GM23338 (cell line): ENCODE data around the gene P2RX7. TPM values are rescaled to one million over a fixed set of nuclear protein-coding genes. Genes with fewer than 3 reads are reported as not detected.

Source experiments
- ATAC-seq: fragments of 200-7000 bp; cut with Tn5 transposase; 3 replicates; pipeline ENCODE4 v1.9.1; 2020
- DNase-seq: peaks from one replicate; pipeline ENCODE4 v3.0.0-alpha.2; 2015; ENCODE audit warnings: low spot score
- H2AFZ ChIP-seq: fragments of 200-600 bp; sonication (generic); 2 replicates; pipeline ENCODE4 v1.8.0; 2016; ENCODE audit warnings: antibody characterized with exemption, mild to moderate bottlenecking, moderate library complexity
- H3F3A ChIP-seq: fragments of 200-600 bp; sonication (generic); replicated peaks from 2 replicates; pipeline ENCODE4 v1.8.0; 2017; ENCODE audit warnings: antibody characterized with exemption, mixed run types, low read depth
- H3K27ac ChIP-seq: fragments of 200-600 bp; sonication (generic); 2 replicates; pipeline ENCODE4 v1.6.1; 2016; ENCODE audit warnings: low read depth
- H3K27me3 ChIP-seq: fragments of 200-600 bp; sonication (generic); 2 replicates; pipeline ENCODE4 v1.8.0; 2016; ENCODE audit warnings: mild to moderate bottlenecking, mixed run types, moderate library complexity; ENCODE audit not compliant: insufficient read depth
- H3K36me3 ChIP-seq: fragments of 200-600 bp; sonication (generic); 2 replicates; pipeline ENCODE4 v1.8.0; 2016; ENCODE audit warnings: mild to moderate bottlenecking; ENCODE audit not compliant: insufficient read depth
- H3K4me1 ChIP-seq: fragments of 200-600 bp; sonication (generic); 2 replicates; pipeline ENCODE4 v1.8.0; 2016; ENCODE audit warnings: mild to moderate bottlenecking, moderate library complexity; ENCODE audit not compliant: insufficient read depth
- H3K4me2 ChIP-seq: fragments of 200-600 bp; sonication (generic); 2 replicates; pipeline ENCODE4 v1.7.1; 2017; ENCODE audit warnings: mixed run types
- H3K4me3 ChIP-seq: fragments of 200-600 bp; sonication (generic); 2 replicates; pipeline ENCODE4 v1.6.1; 2016; ENCODE audit warnings: mixed run types
- H3K79me2 ChIP-seq: fragments of 200-600 bp; sonication (generic); replicated peaks from 2 replicates; pipeline ENCODE4 v1.8.0; 2017; ENCODE audit warnings: mild to moderate bottlenecking; ENCODE audit not compliant: insufficient read depth
- H3K9me2 ChIP-seq: fragments of 200-600 bp; sonication (generic); 2 replicates; pipeline ENCODE4 v1.8.0; 2017; ENCODE audit not compliant: insufficient read depth
- H4K20me1 ChIP-seq: fragments of 200-600 bp; sonication (generic); replicated peaks from 2 replicates; pipeline ENCODE4 v1.8.0; 2017; ENCODE audit warnings: mild to moderate bottlenecking; ENCODE audit not compliant: insufficient read depth
- H3K27ac Mint-ChIP-seq: 2 replicates; pipeline ENCODE4 v1.8.0; 2020; ENCODE audit warnings: inconsistent platforms, mild to moderate bottlenecking, moderate library complexity, mixed read lengths
- H3K27me3 Mint-ChIP-seq: 3 replicates; pipeline ENCODE4 v1.8.0; 2022; ENCODE audit warnings: low read depth, mild to moderate bottlenecking, moderate library complexity, mixed read lengths, inconsistent platforms; ENCODE audit not compliant: insufficient read depth, poor library complexity
- H3K36me3 Mint-ChIP-seq: 3 replicates; pipeline ENCODE4 v1.8.0; 2021; ENCODE audit warnings: low read depth, mild to moderate bottlenecking, inconsistent platforms, moderate library complexity, mixed read lengths
- H3K4me1 Mint-ChIP-seq: 3 replicates; pipeline ENCODE4 v1.8.0; 2020; ENCODE audit warnings: mild to moderate bottlenecking, inconsistent platforms, mixed read lengths
- H3K4me3 Mint-ChIP-seq: 3 replicates; pipeline ENCODE4 v1.8.0; 2021; ENCODE audit warnings: moderate library complexity, mild to moderate bottlenecking, inconsistent platforms, mixed read lengths
- H3K9me3 Mint-ChIP-seq: 3 replicates; pipeline ENCODE4 v1.8.0; 2020; ENCODE audit warnings: moderate library complexity, mild to moderate bottlenecking, inconsistent platforms, mixed read lengths
- CREB1 ChIP-seq: fragments of 250-450 bp; sonication (Bioruptor Pico); IDR thresholded peaks from 2 replicates; pipeline ENCODE4 v1.5.0; 2020; ENCODE audit warnings: low read depth, mild to moderate bottlenecking, moderate library complexity
- CTCF ChIP-seq, 2 experiments: fragments of 200-600 bp in 1 of 2; sonication (generic) in 1 of 2; conservative IDR thresholded peaks; 2 replicates each; pipeline versions ENCODE4 v1.5.1 to v1.6.1; 2016 to 2017; ENCODE audit warnings: antibody characterized with exemption in 2 of 2, low read depth in 2 of 2, mild to moderate bottlenecking in 2 of 2, moderate library complexity in 1 of 2
- ETS1 ChIP-seq: IDR thresholded peaks from 2 replicates; pipeline ENCODE4 v1.6.1; 2016; ENCODE audit warnings: antibody characterized with exemption
- EZH2 ChIP-seq: fragments of 200-600 bp; sonication (generic); IDR thresholded peaks from one replicate; pipeline ENCODE4 v1.8.0; 2017; ENCODE audit warnings: antibody characterized with exemption, mild to moderate bottlenecking, low read depth; ENCODE audit not compliant: unreplicated experiment
- EZH2phosphoT487 ChIP-seq: fragments of 200-600 bp; sonication (generic); IDR thresholded peaks from one replicate; pipeline ENCODE4 v1.8.1; 2018; ENCODE audit warnings: antibody characterized with exemption; ENCODE audit not compliant: unreplicated experiment
- JUNB ChIP-seq: IDR thresholded peaks from one replicate; pipeline ENCODE4 v1.6.1; 2016; ENCODE audit warnings: antibody characterized with exemption; ENCODE audit not compliant: unreplicated experiment
- NANOG ChIP-seq: IDR thresholded peaks from 2 replicates; pipeline ENCODE4 v1.6.1; 2016; ENCODE audit warnings: antibody characterized with exemption, borderline replicate concordance
- POLR2AphosphoS5 ChIP-seq: IDR thresholded peaks from 2 replicates; pipeline ENCODE4 v1.6.1; 2016; ENCODE audit warnings: antibody characterized with exemption, low read depth
- REST ChIP-seq: IDR thresholded peaks from one replicate; pipeline ENCODE4 v1.6.1; 2018; ENCODE audit warnings: antibody characterized with exemption; ENCODE audit not compliant: unreplicated experiment
- STAT1 ChIP-seq: IDR thresholded peaks from one replicate; pipeline ENCODE4 v1.6.1; 2016; ENCODE audit warnings: antibody characterized with exemption; ENCODE audit not compliant: unreplicated experiment
- ZNF114 ChIP-seq: fragments of 250-450 bp; sonication (Bioruptor Pico); IDR thresholded peaks from 2 replicates; pipeline ENCODE4 v1.5.0; 2020; ENCODE audit warnings: mild to moderate bottlenecking, moderate library complexity
- ZNF331 ChIP-seq: fragments of 250-450 bp; sonication (Bioruptor Pico); IDR thresholded peaks from 2 replicates; pipeline ENCODE4 v1.5.0; 2020; ENCODE audit warnings: low read depth, mild to moderate bottlenecking, moderate library complexity
- ZNF462 ChIP-seq: fragments of 250-450 bp; sonication (Bioruptor Pico); IDR thresholded peaks from 2 replicates; pipeline ENCODE4 v1.5.0; 2020; ENCODE audit warnings: mild to moderate bottlenecking, moderate library complexity
- polyA plus RNA-seq: library from polyadenylated mRNA; unstranded; fragments of >200 nt; fragmentation: Nextera tagmentation; extraction: Ambion mirVana; gene quantifications from 2 replicates; pipeline ENCODE4 v1.2.1, GENCODE V29; 2016
- total RNA-seq: library from RNA; depleted of rRNA; stranded (reverse); fragments of >200 nt; shearing (Covaris generic); gene quantifications from 2 replicates; pipeline ENCODE4 v1.2.3, GENCODE V29; 2014

P2RX7 gene
- total and polyA plus RNA-seq, 2 experiments from 2014 or later: 0.24 to 0.48 TPM

GRCh38 chr12:121120989-121121755 lies 11.5 kb upstream of the P2RX7 start:
- H3K36me3 ChIP-seq: no peaks in the 10 kb centered on the region
- no peak overlapping the region for H3K27ac Mint-ChIP-seq
- H3K9me2 ChIP-seq: 0 out of 2 replicates have a peak, but pooled peaks cover 5% of the 10 kb centered on the region
- no peak for ATAC-seq
- H3K4me3 Mint-ChIP-seq: no peak overlapping the region
- TF ChIP-seq ZNF114 (CRISPR knock-in tag) (no peak), ETS1 (no peak), REST (no peak), ZNF331 (CRISPR knock-in tag) (no peak), CTCF (conservative IDR thresholded peaks at IDR 0.05; ENCODE audit: low read depth in 2 of 2) (no peak), NANOG (no peak), EZH2 (no peak), STAT1 (no peak), CREB1 (no peak), POLR2AphosphoS5 (no peak), ZNF462 (CRISPR knock-in tag) (no peak), JUNB (no peak), EZH2phosphoT487 (no peak)
- H3F3A ChIP-seq: no peaks in the 10 kb centered on the region
- H3K27me3 Mint-ChIP-seq: peaks cover 9% of the 10 kb centered on the region
- no peaks in the 10 kb centered on the region for H3K79me2 ChIP-seq
- H3K36me3 Mint-ChIP-seq: no peaks in the 10 kb centered on the region
- no peak overlapping the region for H3K27ac ChIP-seq
- H3K4me2 ChIP-seq: no peak overlapping the region
- no peaks in the 10 kb centered on the region for H3K27me3 ChIP-seq
- no peak overlapping the region for H3K4me3 ChIP-seq
- H2AFZ ChIP-seq: no peak overlapping the region
- no peak for DNase-seq
- no peaks in the 10 kb centered on the region for H3K4me1 Mint-ChIP-seq
- H4K20me1 ChIP-seq: no peaks in the 10 kb centered on the region
- H3K4me1 ChIP-seq: no peaks in the 10 kb centered on the region
- H3K9me3 Mint-ChIP-seq: no peaks in the 10 kb centered on the region
